ENCODE measurements around the gene ARL17A.
"Not testable (repeated sequence)": the region's sequence is repeated elsewhere in the genome, so short reads cannot be mapped to it uniquely, and the experiment has no call there.

The ARL17A gene

DNA sequence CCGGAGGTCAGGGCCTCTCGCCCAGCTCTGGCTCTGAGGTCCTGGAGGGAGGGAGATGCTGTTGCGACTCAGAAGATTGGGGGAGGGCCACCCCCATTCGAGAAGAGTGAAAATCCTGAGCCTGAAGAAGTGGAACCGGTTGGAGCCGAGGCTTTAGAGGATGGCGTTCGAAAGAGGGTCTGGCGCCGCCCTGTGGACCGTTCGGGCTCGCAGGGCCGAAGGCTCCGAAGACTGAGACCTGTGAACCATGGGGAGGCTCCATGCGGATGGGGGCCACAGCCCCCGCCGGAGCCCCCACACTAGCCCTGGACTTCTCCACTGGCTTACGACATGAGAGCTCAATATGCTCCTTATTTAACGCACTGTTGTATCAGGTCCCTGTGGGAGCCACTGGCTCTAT, 20.3 kb downstream of the ARL17A start:
- in situ Hi-C loops (cut with HindIII; ENCODE audit: low sequenced_read_pairs) = not testable (repeated sequence)

DNA sequence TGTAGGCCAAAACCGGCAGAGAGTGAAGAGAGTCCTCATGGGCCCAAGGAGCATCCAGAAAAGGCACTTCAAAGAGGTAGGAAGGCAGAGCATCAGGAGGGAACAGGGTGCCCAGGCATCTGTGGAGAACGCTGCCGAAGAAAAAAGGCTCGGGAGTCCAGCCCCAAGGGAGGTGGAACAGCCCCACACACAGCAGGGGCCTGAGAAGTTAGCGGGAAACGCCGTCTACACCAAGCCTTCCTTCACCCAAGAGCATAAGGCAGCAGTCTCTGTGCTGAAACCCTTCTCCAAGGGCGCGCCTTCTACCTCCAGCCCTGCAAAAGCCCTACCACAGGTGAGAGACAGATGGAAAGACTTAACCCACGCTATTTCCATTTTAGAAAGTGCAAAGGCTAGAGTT, 30.9 kb downstream of the ARL17A start:
- in situ Hi-C loops (cut with HindIII; ENCODE audit: low sequenced_read_pairs) = not testable (repeated sequence)

DNA sequence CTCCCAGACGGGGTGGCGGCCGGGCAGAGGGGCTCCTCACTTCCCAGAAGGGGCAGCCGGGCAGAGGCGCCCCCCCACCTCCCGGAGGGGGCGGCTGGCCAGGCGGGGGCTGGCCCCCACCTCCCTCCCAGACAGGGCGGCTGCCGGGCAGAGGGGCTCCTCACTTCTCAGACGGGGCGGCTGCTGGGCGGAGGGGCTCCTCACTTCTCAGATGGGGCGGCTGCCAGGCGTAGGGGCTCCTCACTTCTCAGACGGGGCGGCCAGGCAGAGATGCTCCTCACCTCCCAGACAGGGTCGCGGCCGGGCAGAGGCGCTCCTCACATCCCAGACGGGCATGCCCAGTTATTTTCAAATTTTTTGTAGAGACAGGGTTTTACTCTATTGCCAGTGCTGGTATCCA, 44.8 kb downstream of the ARL17A start:
- in situ Hi-C loops (cut with HindIII; ENCODE audit: low sequenced_read_pairs) = not testable (repeated sequence)

DNA sequence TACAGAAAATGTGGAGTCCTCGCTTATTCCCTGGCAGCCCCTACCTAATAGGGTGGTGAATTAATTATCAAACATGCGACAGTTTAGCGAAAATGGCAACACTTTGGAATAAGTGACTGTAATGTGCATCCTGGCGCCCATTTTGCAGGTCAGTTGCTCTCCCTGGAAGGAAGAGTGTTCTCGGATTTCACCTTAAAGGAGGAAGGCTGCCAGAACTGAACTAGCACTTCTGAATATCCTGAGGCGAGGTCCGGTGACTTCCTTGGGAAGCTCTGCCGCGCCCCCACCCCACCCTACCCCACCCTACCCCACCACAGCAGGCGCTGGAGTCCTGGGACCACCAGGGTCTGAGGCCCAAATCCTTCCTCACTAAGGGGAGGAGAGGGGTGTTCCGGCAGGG, 67.3 kb downstream of the ARL17A start, which contains the start of gene LRRC37A2:
TSS of gene LRRC37A2 (plus strand) at position 301 of the 400 bp plus-strand sequence. CDS start 245 bp downstream, outside the sequence.
- in situ Hi-C loops (cut with HindIII; ENCODE audit: low sequenced_read_pairs) = not testable (repeated sequence)

DNA sequence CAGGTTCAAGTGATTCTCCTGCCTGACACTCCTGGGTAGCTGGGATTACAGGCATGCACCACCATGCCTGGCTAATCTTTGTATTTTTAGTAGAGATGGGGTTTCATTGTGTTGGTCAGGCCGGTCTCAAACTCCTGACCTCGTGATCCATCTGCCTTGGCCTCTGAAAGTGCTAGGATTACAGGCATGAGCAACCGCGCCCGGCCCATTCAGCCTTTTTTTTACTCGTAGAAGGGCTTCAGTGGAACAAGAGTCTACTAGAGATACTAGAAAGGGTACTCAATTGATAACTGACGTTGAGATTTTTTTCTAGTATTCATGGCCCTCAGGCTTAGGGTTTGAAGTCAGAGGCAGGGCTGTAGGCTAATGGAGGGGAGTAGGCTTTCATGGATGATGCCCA, 73.6 kb downstream of the ARL17A start:
- in situ Hi-C loops (cut with HindIII; ENCODE audit: low sequenced_read_pairs) = not testable (repeated sequence)

DNA sequence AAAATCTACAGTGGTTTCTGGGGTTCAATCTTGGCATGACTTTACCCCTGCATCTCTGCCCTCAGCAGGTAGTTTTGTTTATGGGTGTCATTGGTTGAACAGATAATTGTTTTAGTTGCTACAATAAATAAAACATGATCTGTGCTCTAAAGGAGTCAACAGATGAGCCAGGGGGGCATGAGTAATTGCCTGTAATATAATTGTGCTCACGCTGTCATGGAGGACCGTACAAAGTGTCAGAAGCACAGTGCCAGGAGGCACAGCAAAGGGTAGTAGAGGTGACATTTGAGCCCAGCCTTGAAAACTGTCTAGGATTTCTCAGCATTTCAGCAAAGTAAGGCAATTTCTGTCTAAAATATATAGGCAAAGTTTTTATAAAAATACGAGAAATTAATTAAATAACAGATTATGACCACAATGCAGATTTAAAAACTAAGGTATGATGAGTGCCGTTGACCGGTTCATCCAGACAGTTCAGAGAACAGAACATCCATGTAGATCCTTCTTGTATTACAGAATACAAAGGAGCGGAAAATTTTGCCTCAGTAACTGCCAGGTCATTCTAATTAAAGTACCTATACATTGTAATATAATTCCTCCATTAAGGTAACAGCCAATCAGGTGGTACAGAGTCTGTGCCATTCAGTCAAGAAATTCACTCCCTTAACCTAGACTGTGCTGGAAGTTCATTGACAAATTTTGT, 79.9 kb downstream of the ARL17A start:
- in situ Hi-C loops (cut with HindIII; ENCODE audit: low sequenced_read_pairs) = not testable (repeated sequence)

DNA sequence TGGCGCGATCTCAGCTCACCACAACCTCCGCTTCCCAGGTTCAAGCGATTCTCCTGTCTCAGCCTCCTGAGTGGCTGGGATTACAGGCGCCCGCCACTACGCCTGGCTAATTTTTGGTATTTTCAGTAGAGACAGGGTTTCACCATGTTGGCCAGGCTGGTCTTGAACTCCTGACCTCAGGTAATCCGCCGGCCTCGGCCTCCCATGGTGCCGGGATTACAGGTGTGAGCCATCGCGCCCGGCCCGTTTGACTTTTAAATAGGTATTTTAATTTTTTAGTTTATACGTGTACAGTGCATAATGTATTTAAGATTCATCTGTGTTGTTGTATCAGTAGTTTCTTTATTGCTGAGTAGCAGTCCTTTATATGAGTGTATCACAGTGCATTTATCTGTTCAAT, 87.5 kb downstream of the ARL17A start:
- in situ Hi-C loops (cut with HindIII; ENCODE audit: low sequenced_read_pairs) = not testable (repeated sequence)

DNA sequence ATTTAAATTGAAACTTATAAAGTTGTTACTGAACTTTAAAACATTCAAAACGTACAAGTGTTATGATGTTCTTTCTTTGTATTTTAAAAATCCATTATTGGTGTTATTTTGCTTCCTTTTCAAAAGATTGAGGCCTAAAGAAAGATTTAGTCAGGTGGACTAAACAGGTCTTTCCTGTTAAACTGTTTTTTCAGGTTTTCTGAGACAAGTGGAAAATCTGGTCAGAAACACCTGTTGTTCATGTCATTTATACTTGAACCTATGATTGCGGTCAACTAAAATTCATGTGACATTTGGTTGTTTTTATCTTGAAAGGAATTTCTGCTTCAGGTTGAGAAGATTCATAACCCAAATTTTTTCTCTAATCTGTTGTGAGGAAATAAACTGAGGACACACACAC, 98.2 kb downstream of the ARL17A start:
- in situ Hi-C loops (cut with HindIII; ENCODE audit: low sequenced_read_pairs) = not testable (repeated sequence)

DNA sequence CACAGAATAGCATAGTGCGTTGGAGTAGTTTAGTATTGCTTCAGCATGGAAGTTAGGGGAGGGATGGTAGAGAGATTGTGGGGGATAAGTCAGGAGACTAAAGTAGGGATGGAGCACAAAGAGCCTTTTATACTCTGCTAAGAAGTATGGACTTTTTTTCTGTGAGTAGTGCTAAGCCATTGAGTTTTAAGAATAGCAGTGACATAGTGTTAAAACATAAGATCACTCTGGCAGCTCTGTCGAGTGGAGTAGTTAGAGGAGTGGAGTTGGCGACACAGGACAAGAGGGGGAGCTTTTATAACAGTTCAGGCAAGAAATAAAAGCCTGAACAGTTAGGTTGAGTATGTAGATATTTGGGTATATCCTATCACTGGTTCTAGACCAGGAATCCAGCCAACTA, 100.7 kb downstream of the ARL17A start:
- in situ Hi-C loops (cut with HindIII; ENCODE audit: low sequenced_read_pairs) = not testable (repeated sequence)

DNA sequence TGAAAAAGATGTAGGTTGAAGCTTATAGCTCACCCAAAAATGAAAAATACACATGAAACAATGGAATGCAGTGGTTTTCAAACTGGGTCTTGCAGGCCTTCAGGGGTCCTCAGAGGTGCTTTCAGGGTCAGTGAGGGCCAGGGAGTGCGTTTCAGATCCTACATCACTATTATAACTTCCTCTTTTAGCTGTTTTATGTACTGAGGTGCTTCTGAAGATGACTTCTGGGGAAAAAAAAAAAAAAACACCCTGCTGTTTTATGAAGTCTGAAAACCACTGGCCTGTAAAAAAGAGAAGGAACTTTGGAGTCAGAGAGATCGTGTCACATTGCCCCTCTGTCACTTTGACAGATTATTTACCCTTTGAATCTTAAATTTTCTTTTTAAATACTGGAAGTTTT, 103.9 kb downstream of the ARL17A start:
- in situ Hi-C loops (cut with HindIII; ENCODE audit: low sequenced_read_pairs) = not testable (repeated sequence)

DNA sequence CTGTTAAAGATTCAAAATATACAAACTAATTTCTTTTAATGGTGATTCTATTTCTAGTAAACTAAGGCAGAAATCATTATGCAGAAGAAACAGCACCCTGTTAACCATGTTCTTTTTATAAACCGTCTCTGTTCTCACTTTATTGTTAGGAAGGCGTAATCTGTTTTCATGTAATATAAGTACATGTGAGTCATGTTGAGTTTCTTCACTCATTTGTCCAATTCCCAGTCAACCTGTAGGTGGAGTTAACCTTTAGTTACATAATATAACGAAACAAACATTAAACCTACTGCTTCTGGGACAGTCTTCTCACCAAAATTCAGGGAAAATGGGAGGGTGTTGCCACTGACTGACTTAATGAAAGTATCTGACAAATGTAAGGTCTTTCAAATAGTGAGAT, 105.0 kb downstream of the ARL17A start:
- in situ Hi-C loops (cut with HindIII; ENCODE audit: low sequenced_read_pairs) = not testable (repeated sequence)

DNA sequence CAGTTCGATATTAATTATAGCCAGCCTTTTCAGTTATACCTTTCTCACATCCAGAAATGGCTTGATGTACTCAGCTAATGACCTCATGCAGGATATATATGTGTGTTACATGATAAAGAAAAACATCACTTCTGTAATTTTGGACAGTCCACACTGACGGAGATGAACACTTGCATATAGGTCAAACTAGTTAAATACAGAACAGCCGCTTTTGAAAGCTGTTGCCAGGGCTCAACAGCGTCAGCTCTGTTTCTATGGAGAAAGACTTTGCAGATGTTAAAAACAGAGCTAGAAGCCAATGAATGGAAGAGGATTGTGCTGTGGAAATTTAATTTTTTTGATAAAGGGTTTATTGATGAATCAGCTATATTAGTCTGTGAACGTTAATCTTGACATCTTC, 111.9 kb downstream of the ARL17A start:
- in situ Hi-C loops (cut with HindIII; ENCODE audit: low sequenced_read_pairs) = not testable (repeated sequence)
